ENCODE data around the gene RAMACL.
"Not testable (repeated sequence)": the region's sequence is repeated elsewhere in the genome, so short reads cannot be mapped to it uniquely, and the experiment has no call there.

Gene RAMACL

DNA sequence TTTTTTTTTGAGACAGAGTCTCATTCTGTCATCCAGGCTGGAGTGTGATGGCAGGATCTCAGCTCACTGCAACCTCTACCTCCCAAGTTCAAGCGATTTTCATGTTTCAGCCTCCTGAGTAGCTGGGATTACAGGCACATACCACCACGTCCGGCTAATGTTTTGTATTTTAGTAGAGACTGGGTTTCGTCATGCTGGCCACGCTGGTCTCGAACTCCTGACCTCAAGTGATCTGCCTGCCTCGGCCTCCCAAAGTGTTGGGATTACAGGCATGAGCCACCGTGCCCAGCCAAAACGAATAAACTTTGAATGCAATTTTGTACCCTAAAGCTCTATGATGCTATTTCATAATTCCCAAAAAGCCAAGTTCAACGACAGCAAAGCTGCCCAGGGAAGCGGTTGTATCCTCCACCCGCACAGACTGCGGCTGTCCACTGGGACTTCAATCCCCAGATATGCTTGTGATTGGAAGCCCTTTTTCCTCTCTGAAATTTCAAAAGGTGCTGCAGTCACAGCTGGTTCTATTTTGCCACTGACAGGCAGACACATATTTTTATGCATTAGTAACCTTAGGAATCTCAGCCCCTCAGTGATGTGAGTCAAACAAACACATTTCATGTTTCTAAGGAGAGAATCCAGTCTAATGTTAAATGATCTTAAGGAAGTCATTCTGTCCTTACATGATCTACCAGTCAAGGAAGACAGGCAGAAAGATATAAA lies 8.7 kb upstream of the RAMACL start:
- no peak for DNase-seq

DNA sequence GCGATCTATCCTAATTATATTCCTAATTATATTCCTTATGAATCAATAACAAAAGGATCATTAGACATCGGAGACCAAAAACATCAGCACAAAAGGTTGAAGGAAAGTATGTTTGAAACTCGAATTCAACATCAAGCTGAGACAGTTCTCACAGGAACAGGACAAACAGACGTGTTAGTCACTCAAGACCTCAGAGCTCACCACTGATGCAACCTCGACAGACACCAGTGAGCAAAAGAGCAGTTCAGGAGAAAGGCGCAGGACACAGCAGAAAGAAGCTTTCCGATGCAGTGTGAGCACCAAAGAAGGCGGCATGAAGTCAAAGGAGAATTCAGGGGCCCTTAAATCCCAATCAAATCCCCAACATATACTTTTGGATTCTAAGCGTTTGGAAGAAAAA lies 6.3 kb upstream of the RAMACL start:
- no peak for DNase-seq

GRCh38 chr6:166591961-166592520 lies 5.6 kb upstream of the RAMACL start:
- DNase-seq, result no peak

DNA sequence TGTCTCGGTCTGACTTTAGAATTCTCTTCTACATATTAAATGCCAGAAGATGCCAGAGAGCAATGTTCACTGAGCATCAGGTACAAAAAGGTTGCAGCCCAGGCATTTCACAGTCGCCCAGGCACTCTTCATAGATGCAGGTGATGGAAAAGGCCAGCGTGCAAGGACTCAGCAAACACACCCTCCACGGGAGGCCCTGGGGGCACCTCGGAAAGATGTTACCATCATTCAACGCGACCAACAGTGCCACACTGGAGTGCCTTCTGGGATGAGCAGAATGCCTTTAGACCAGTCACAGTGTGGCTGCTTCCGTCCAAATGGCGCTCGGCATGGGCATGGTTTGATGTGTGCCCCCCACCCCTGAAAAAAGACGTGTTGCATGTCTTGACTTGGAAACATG lies 4.5 kb upstream of the RAMACL start:
- no peak for DNase-seq

DNA sequence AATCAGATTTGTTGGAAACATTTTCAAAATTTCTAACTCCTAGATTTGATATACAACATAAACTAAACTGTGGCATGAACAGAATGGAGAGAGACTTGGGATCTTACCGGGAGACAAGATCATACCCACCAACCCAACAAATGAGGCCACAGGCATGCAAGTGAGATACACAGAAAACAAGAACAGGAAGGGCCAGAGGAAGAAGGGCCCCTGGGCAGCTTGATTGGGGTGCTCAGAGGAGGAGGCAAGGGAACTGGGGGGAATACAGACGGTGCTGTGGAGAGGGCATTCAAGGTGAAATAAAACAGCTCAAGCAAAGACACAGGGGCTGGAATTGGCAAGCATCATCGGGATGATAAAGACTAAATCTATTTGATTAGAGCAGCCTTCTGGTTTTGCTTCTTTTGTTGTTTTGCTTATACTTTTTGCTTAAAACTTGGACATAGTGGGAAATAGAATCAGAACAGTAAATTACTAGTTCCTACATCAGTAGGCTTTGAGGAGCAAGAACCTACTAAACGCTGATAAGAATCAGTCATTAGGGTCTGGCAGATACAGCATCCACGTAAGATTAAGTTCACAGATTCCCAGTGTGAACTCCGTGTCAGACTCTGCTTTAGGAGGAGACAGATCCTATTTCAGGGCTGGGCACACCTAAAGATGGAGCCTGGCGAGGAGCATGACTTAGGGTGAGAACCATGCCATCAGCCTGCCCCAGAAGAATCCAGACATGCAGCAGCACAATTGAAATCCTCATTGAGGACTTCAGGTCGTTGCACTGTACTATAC lies 3.5 kb upstream of the RAMACL start:
- no peak for DNase-seq

GRCh38 chr6:166589337-166589731 lies 2.9 kb upstream of the RAMACL start:
- DNase-seq, result no peak

DNA sequence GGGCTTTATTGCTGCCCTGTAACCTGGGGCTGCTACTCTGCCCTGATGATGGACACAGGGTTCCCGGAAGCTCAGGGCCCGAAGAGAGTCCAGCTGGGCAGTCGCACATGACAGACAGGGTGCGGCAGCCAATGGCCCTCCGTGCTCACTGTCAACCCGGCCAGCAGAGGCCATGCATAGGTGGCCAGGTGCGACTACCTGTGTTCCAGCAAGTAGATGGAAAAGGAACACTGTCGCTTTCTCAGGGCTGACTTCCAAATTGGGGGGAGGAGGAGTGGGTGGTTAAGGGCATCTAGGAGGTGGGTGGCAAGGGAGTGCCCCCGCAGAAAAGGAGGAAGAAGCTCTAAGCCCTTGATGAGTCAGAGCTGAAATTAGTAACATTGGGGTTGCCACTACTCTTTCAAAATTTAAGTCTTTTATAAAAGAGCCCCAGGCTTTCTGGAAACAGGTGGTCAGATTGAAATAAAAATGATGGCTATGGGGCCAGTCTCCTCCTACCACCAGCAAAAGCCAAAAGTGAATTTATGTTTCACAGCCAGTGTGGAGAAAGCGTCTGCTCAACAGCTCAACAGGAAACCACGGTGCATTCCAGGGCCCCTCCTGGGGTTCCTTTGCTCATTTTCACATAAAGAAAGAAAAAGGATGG lies 2.3 kb upstream of the RAMACL start:
- no peak for DNase-seq

DNA sequence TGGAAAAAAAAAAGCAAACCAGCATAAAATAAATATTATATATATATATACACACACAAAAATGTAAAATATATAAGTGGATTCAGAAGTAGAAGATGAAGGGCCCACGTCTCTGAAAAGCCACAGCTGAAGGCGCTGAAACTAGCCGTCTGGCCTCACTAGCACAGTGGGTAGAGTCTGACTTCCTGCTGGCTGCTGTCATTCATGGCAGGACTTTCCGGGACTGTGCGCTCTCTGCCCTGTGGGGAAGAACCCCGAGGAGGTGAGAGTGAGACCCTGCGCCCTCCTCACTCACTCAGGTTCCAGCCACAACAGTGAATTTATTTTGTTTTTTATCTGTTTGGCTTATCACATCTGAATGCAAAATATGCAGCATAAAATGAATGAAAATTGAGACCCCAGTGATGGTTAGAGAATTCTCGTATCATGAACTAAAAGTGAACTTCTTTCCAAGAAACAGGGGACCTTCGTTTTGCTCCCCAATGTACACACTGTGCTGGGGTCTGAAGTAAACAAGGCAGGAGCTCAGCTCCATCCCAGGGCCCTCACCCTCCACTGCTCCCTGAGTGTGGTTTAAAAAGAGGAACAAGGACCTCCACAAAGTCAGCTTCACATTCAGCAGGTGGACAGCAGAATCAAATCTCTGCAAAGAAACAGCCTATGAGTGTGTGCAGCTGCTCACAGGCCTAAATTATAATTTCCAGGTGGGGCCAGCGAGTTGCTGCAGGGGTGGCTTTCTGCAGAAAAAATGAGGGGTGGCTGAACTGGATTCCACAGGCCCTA lies 1.3 kb upstream of the RAMACL start:
- no peak for DNase-seq

DNA sequence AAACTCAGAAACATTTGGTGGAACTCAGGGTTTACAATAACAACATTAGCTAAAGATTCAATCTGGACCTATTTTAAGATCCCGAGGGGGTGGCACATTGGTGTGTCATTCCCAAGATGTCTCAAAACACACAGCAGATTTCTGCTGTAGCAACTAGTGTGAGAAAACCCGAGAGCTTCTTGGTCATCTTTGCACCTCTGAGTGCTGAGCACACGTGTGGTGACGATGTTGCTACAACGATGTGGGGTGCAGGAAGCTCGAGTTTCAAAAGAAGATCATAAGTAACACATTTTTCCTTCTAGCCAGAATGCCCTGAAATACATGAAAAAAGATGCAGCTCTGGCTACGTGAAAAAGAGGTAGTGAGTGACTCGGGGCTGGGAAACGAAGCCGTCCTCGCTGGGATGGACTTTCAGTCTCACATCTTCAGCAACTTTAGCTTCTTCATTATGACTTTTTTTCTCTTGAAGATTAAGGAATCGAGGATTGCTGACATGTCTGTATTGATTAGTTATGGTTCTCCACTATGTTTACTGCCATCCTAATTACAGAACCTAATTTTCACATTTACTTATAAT lies 1.5 kb downstream of the RAMACL start:
- no peak for DNase-seq

GRCh38 chr6:166584155-166584554 lies 2.3 kb downstream of the RAMACL start:
- no peak for DNase-seq

- DNase-seq, result no peak
Measured at GRCh38 chr6:166583230-166583965, 3.1 kb downstream of the RAMACL start.

DNA sequence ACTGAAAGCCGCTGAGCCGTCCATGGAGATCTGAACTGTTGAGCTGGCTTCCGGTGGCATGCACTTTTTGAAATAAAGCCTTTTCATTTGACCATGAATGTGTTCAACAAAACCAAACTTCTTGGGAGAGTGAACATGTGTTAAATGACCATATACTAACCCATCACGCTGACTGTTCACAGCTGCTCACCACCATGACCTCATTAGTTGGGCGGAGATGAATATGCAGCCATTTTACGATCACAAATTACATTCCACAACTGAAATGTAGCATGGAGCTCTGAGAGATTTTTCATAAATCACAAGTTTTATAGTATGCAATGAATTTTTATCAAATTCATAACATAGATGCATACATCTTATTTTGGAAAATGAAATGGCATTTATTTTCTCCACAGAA lies 4.2 kb downstream of the RAMACL start:
- no peak for DNase-seq

DNA sequence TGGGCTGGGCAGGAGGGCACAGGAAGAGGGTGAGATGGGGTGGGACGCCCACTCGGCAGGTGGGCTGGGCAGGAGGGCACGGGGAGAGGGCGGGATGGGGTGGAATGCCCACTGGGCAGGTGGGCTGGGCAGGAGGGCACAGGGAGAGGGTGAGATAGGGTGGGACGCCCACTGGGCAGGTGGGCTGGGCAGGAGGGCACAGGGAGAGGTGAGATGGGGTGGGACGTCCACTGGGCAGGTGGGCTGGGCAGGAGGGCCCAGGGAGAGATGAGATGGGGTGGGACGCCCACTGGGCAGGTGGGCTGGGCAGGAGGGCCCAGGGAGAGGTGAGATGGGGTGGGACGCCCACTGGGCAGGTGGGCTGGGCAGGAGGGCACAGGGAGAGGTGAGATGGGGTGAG lies 4.7 kb downstream of the RAMACL start:
- DNase-seq, result not testable (repeated sequence)

DNA sequence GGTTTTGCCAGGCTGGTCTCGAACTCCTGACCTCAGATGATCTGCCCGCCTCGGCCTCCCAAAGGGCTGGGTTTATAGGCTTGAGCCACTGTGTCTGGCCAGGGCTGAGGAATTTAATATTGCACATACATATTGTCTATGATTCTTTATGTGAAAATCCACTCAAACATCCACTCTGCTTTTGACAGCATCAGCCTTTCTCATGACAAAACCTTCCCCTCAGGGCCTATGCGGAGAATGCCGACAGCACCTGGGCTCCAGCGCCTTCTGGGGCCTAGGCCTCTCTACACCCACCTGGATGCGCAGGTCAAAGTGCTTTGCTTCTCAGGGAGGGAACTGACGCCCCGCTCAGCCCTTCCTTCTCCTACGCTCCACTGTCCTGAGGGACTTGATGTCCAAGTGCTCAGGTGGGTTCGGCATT lies 5.4 kb downstream of the RAMACL start:
- no peak for DNase-seq

- DNase-seq, result no peak
Measured at GRCh38 chr6:166580076-166581050, 6.1 kb downstream of the RAMACL start.

- no peak for DNase-seq
Measured at GRCh38 chr6:166579237-166579850, 7.1 kb downstream of the RAMACL start.

DNA sequence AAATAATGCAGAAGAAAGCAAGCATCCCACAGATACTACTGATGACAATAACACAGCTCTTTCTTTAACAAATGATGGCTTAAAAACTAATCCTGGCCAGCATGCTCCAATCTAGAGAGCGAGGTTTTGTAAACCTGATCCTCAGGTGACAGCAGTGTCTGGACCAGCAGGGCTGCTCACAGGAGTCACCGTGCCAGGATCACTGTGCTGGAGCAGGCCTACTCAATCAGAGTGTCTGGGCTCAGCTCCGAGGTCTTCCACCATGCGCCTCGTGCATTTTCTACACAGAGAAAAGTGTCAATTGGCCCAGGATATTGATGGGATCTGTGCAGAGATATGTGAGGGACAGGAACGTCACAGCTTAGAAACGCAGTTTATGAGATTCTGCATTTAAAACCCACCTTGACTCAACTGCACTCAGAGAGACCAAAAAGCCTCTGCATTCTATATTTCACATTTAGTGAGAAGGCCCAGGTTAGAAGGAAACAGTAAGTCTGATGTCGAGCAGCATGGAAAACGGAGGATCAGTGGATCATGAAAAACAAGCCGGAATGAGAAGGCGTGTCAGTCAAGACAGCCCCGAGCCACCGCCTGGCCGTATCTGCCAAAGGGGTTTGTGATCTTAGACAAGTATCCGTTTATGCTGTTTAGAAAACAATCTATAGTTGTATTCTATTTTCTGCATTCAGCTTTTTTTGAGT lies 7.8 kb downstream of the RAMACL start:
- DNase-seq, result no peak

GRCh38 chr6:166575205-166575604 lies 11.3 kb downstream of the RAMACL start:
- no peak for DNase-seq

DNA sequence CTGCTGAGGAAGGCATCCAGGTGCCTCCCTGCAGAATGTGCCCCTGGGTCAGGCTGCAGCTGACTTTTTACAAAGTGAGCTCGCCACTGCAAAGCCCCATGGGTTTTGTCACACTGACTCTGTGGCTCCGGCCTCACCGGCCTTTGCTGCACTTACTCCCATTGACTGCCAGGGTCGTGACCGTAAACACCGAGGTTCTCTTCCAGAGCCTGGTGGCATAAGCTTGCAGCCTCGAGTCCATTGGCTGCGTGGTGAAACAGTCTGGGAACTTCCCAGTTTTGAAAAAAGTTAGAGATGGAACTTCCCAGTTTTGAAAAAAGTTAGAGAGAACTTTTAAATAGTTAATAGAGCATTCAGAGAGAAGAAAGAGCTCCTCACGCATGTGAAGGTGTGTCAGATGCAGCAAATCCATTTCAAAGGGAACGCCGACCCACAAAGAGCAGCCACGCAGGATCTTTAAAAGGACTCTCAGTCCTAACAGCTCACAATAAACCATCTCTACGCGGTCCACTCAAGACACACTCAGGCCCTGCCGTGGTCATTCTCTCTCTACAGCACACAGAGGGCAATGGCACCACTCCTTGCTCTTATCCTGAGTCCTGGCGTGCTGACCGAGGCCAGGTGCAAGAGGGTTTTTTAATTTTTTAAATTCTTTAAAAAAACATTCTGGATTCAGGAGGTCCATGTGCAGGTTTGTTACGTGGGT lies 12.8 kb downstream of the RAMACL start:
- DNase-seq, result no peak
